LoVo (cell line): Measurements from ENCODE around the gene ZNF536.

Experiments used
- DNase-seq: peaks from one replicate; pipeline ENCODE4 v3.0.0-alpha.2; 2016; ENCODE audit warnings: low spot score

ZNF536 gene

GRCh38 chr19:30606114-30607050 lies 234.2 kb downstream of the ZNF536 start:
- DNase-seq, result no peak
